SJCRH30 (cell line): ENCODE data around the gene RPL13. TPM values are rescaled to one million over a fixed set of nuclear protein-coding genes. Genes with fewer than 3 reads are reported as not detected.

Source experiments
- total RNA-seq: library from RNA; depleted of rRNA; stranded (reverse); fragments of >200 nt; shearing (Covaris generic); gene quantifications from 2 replicates; pipeline ENCODE4 v1.2.3, GENCODE V29; 2014; rRNA removed

RPL13 gene
- total RNA-seq, 1 experiment from 2014 or later = 5,665 TPM

Other genes with a start within 250 kb of the RPL13 start
- 105 and 116 TPM in 2 replicates for gene ANKRD11, start 70.1 kb upstream of the RPL13 start, total RNA-seq
- 137 and 161 TPM in 2 replicates for gene SPG7, start 52.3 kb upstream of the RPL13 start, total RNA-seq
- gene CPNE7, start 15.1 kb downstream of the RPL13 start, total RNA-seq = not detected in 2 replicates
- 1.6 and 1.7 TPM in 2 replicates for gene DPEP1, start 53.0 kb downstream of the RPL13 start, total RNA-seq
- gene CHMP1A, start 97.0 kb downstream of the RPL13 start, total RNA-seq = 71.1 and 75.6 TPM in 2 replicates
- 9.9 and 12.7 TPM in 2 replicates for gene SPATA33, start 97.2 kb downstream of the RPL13 start, total RNA-seq
- gene CDK10, start 126.0 kb downstream of the RPL13 start, total RNA-seq = 29.0 and 35.1 TPM in 2 replicates
- gene SPATA2L, start 141.0 kb downstream of the RPL13 start, total RNA-seq = 6.0 and 7.2 TPM in 2 replicates
- 2.2 and 2.5 TPM in 2 replicates for gene VPS9D1, start 160.2 kb downstream of the RPL13 start, total RNA-seq
- 12.2 and 13.3 TPM in 2 replicates for gene ZNF276, start 160.9 kb downstream of the RPL13 start, total RNA-seq